GM12892 (cell line): Measurements from ENCODE around the gene TMEM255B.

ENCODE experiments used
- POLR2A ChIP-seq: IDR thresholded peaks from 2 replicates; pipeline ENCODE4 v1.6.1; 2011; ENCODE audit warnings: low read depth, low read length, control low read depth
- POLR2AphosphoS5 ChIP-seq: IDR thresholded peaks from 2 replicates; pipeline ENCODE4 v1.6.1; 2011; ENCODE audit warnings: low read depth, low read length, control low read depth

DNA sequence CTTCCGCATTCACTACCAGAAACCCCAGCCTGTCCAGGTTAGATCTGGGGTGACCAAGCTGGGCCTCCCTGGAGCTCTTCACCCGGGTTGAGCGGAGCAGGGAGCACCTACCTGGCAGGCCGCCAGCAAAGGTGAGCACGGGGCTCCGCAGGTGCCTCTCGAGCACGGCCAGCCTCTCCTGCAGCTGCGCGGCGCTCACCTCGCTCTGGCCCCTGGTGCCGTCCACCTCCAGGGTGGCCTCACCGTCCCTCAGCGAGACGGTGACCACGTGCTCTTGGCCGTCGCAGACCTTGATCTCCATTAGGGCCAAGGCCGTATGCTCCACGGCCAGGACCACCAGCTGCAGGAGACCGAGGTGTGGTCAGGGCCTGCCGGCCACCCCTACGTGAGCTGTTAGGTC, 62.8 kb downstream of the TMEM255B start:
- TF ChIP-seq POLR2AphosphoS5: no peak
- TF ChIP-seq POLR2A: no peak
